Stimulated activated CD4-positive, alpha-beta T cell treated with anti-CD3 and anti-CD28 coated beads, Interleukin-15, amount 100 ng/mL, for 24 hours (primary cell): Measurements from ENCODE around the gene NBAS.

ENCODE experiments used
- DNase-seq: peaks from one replicate; pipeline ENCODE4 v3.0.0-alpha.2; 2020

Gene NBAS

GRCh38 chr2:15189216-15189615 is 371.9 kb downstream of the NBAS start:
- no peak for DNase-seq

- no peak for DNase-seq
Observed at GRCh38 chr2:15187702-15188101, 373.4 kb downstream of the NBAS start.

GRCh38 chr2:15186118-15186517 is 375.0 kb downstream of the NBAS start:
- DNase-seq, result no peak

- no peak for DNase-seq
Observed at GRCh38 chr2:15184491-15184890, 376.6 kb downstream of the NBAS start.

- DNase-seq, result no peak
Observed at GRCh38 chr2:15182275-15182674, 378.9 kb downstream of the NBAS start.

GRCh38 chr2:15181092-15181745 is 379.9 kb downstream of the NBAS start:
- no peak for DNase-seq

- no peak for DNase-seq
Observed at GRCh38 chr2:15180379-15180778, 380.8 kb downstream of the NBAS start.

- peak; percentile 11 for DNase-seq
Observed at GRCh38 chr2:15178946-15179345, 382.2 kb downstream of the NBAS start.

GRCh38 chr2:15177103-15177502 is 384.0 kb downstream of the NBAS start:
- DNase-seq, result peak; percentile 76

GRCh38 chr2:15176604-15177003 is 384.5 kb downstream of the NBAS start:
- no peak for DNase-seq

- DNase-seq, result no peak
Observed at GRCh38 chr2:15174567-15174966, 386.6 kb downstream of the NBAS start.

- peak; percentile 42 for DNase-seq
Observed at GRCh38 chr2:15173501-15173900, 387.6 kb downstream of the NBAS start.

- no peak for DNase-seq
Observed at GRCh38 chr2:15172825-15173224, 388.3 kb downstream of the NBAS start.

- no peak for DNase-seq
Observed at GRCh38 chr2:15170070-15170775, 390.9 kb downstream of the NBAS start.

- no peak for DNase-seq
Observed at GRCh38 chr2:15169326-15170069, 391.6 kb downstream of the NBAS start.

- DNase-seq, result no peak
Observed at GRCh38 chr2:15168116-15168515, 393.0 kb downstream of the NBAS start.

GRCh38 chr2:15166878-15167277 is 394.3 kb downstream of the NBAS start:
- no peak for DNase-seq

- DNase-seq, result no peak
Observed at GRCh38 chr2:15163326-15163725, 397.8 kb downstream of the NBAS start.

GRCh38 chr2:15162620-15163019 is 398.5 kb downstream of the NBAS start:
- no peak for DNase-seq

GRCh38 chr2:15160201-15160991 is 400.7 kb downstream of the NBAS start:
- no peak for DNase-seq

- DNase-seq, result peak; percentile 19
Observed at GRCh38 chr2:15159751-15160177, 401.4 kb downstream of the NBAS start.

- no peak for DNase-seq
Observed at GRCh38 chr2:15159206-15159605, 401.9 kb downstream of the NBAS start.

- DNase-seq, result no peak
Observed at GRCh38 chr2:15158532-15158931, 402.6 kb downstream of the NBAS start.
